Neural progenitor cell (in vitro differentiated cells): ENCODE data around the gene RFX3. TPM values are rescaled to one million over a fixed set of nuclear protein-coding genes. Genes with fewer than 3 reads are reported as not detected.

Experiments used
- DNase-seq: peaks from one replicate; pipeline ENCODE4 v3.0.0-alpha.2; 2016; ENCODE audit warnings: low spot score
- H2AFZ ChIP-seq: fragments of 200-600 bp; sonication (generic); replicated peaks from 2 replicates; pipeline ENCODE4 v1.6.1; 2016; ENCODE audit warnings: antibody characterized with exemption
- H3F3A ChIP-seq: fragments of 200-600 bp; sonication (generic); 2 replicates; pipeline ENCODE4 v1.6.1; 2016; ENCODE audit warnings: antibody characterized with exemption, low read depth
- H3K27ac ChIP-seq: fragments of 200-600 bp; sonication (generic); 2 replicates; pipeline ENCODE4 v1.5.1; 2016; ENCODE audit warnings: mild to moderate bottlenecking
- H3K27me3 ChIP-seq: fragments of 200-600 bp; sonication (generic); 2 replicates; pipeline ENCODE4 v1.6.1; 2016; ENCODE audit warnings: mild to moderate bottlenecking, moderate library complexity
- H3K36me3 ChIP-seq: fragments of 200-600 bp; sonication (generic); 2 replicates; pipeline ENCODE4 v1.5.1; 2016
- H3K4me1 ChIP-seq: fragments of 200-600 bp; sonication (generic); 2 replicates; pipeline ENCODE4 v1.6.1; 2016; ENCODE audit warnings: mixed run types
- H3K4me2 ChIP-seq: fragments of 200-600 bp; sonication (generic); 2 replicates; pipeline ENCODE4 v1.6.1; 2016
- H3K4me3 ChIP-seq: fragments of 200-600 bp; sonication (generic); 2 replicates; pipeline ENCODE4 v1.5.1; 2016
- H3K79me2 ChIP-seq: fragments of 200-600 bp; sonication (generic); 2 replicates; pipeline ENCODE4 v1.6.1; 2016; ENCODE audit warnings: low read depth
- H3K9ac ChIP-seq: fragments of 200-600 bp; sonication (generic); 2 replicates; pipeline ENCODE4 v1.6.1; 2016
- H3K9me3 ChIP-seq: fragments of 200-600 bp; sonication (generic); 2 replicates; pipeline ENCODE4 v1.5.1; 2016; ENCODE audit warnings: low read depth
- H4K20me1 ChIP-seq: fragments of 200-600 bp; sonication (generic); 2 replicates; pipeline ENCODE4 v1.6.1; 2016; ENCODE audit warnings: low read depth
- H3K27ac Mint-ChIP-seq: 3 replicates; pipeline ENCODE4 v1.8.0; 2021; ENCODE audit warnings: mixed read lengths
- H3K27me3 Mint-ChIP-seq: 2 replicates; pipeline ENCODE4 v1.8.0; 2022; ENCODE audit warnings: low read depth, mild to moderate bottlenecking, inconsistent platforms, moderate library complexity, mixed read lengths; ENCODE audit not compliant: insufficient read depth
- H3K36me3 Mint-ChIP-seq: 3 replicates; pipeline ENCODE4 v1.8.0; 2021; ENCODE audit warnings: mixed read lengths
- H3K4me1 Mint-ChIP-seq: 3 replicates; pipeline ENCODE4 v1.8.0; 2021; ENCODE audit warnings: mixed read lengths
- H3K4me3 Mint-ChIP-seq: 3 replicates; pipeline ENCODE4 v1.8.0; 2021; ENCODE audit warnings: mild to moderate bottlenecking, moderate library complexity, mixed read lengths
- H3K9me3 Mint-ChIP-seq: 3 replicates; pipeline ENCODE4 v1.8.0; 2020; ENCODE audit warnings: mixed read lengths
- EZH2 ChIP-seq: fragments of 200-600 bp; sonication (generic); IDR thresholded peaks from 2 replicates; pipeline ENCODE4 v1.6.1; 2017; ENCODE audit warnings: antibody characterized with exemption, mild to moderate bottlenecking, moderate library complexity
- EZH2phosphoT487 ChIP-seq: fragments of 200-600 bp; sonication (generic); IDR thresholded peaks from 2 replicates; pipeline ENCODE4 v1.6.1; 2017; ENCODE audit warnings: antibody characterized with exemption
- total RNA-seq: library from RNA; depleted of rRNA; stranded (reverse); fragments of >200 nt; gene quantifications from 2 replicates; pipeline ENCODE4 v1.2.3, GENCODE V29; 2015; ENCODE audit warnings: low replicate concordance
- TF ChIP-seq, protein P1 (sequence below): fragments of 200-600 bp; sonication (generic); IDR thresholded peaks from 2 replicates; pipeline ENCODE4 v1.5.1; 2017; ENCODE audit warnings: antibody characterized with exemption, mild to moderate bottlenecking

The RFX3 gene
- total RNA-seq, 1 donor from 2014 or later: 39.6 TPM

DNA sequence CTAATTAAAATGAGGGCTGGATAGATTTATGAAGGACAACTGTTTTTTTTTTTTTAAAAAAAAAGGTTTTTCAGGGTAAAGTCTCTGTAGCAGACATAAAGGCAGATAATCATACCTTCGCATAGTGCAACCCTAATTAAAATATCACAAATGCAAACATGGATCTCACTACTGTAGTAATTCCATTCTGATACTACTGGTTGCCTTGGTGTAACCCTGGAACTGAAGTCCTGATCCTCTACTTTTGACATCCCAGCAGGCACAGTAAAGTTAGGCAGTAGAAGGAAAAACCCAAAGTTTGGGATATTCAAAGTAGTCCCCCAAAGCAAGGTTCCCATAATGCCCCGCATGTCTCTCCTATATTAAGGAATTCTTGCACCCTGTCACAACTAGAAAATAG is 19.6 kb downstream of the RFX3 start:
- Mint-ChIP-seq H3K27ac (no peak overlapping the region), H3K9me3 (peaks cover 8% of the 10 kb centered on the region)

GRCh38 chr9:3502560-3503398 is 23.0 kb downstream of the RFX3 start:
- no peak overlapping the region for H3K4me3 ChIP-seq
- Mint-ChIP-seq H3K27me3 (no peaks in the 10 kb centered on the region), H3K9me3 (peaks cover 9% of the 10 kb centered on the region), H3K4me1 (peaks cover 29% of the 10 kb centered on the region), H3K36me3 (peaks cover 31% of the 10 kb centered on the region), H3K27ac (no peak overlapping the region), H3K4me3 (no peak overlapping the region)
- H3K36me3 ChIP-seq: peaks cover 11% of the 10 kb centered on the region
- no peaks in the 10 kb centered on the region for H4K20me1 ChIP-seq
- H3K27ac ChIP-seq: no peak overlapping the region
- peaks cover 71% of the 10 kb centered on the region for H3K79me2 ChIP-seq
- TF ChIP-seq EZH2phosphoT487: no peak
- TF ChIP-seq, protein P1, sequence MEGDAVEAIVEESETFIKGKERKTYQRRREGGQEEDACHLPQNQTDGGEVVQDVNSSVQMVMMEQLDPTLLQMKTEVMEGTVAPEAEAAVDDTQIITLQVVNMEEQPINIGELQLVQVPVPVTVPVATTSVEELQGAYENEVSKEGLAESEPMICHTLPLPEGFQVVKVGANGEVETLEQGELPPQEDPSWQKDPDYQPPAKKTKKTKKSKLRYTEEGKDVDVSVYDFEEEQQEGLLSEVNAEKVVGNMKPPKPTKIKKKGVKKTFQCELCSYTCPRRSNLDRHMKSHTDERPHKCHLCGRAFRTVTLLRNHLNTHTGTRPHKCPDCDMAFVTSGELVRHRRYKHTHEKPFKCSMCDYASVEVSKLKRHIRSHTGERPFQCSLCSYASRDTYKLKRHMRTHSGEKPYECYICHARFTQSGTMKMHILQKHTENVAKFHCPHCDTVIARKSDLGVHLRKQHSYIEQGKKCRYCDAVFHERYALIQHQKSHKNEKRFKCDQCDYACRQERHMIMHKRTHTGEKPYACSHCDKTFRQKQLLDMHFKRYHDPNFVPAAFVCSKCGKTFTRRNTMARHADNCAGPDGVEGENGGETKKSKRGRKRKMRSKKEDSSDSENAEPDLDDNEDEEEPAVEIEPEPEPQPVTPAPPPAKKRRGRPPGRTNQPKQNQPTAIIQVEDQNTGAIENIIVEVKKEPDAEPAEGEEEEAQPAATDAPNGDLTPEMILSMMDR: no peak
- TF ChIP-seq EZH2: no peak
- no peak overlapping the region for H2AFZ ChIP-seq
- peaks cover 31% of the 10 kb centered on the region for H3K4me1 ChIP-seq
- H3K9me3 ChIP-seq: no peaks in the 10 kb centered on the region
- no peak overlapping the region for H3K9ac ChIP-seq
- no peak for DNase-seq
- no peaks in the 10 kb centered on the region for H3K27me3 ChIP-seq
- H3F3A ChIP-seq: peaks cover 55% of the 10 kb centered on the region
- no peak overlapping the region for H3K4me2 ChIP-seq

More for the DNA sequence above, 19.6 kb downstream of the RFX3 start:
- no peak overlapping the region for H3K9ac ChIP-seq
- H3K27ac ChIP-seq: peak overlapping the region; percentile 0
- H3K4me3 ChIP-seq: no peak overlapping the region
- H3K36me3 ChIP-seq: peaks cover 11% of the 10 kb centered on the region
- Mint-ChIP-seq H3K4me1 (peaks cover 30% of the 10 kb centered on the region), H3K4me3 (no peak overlapping the region), H3K36me3 (peaks cover 34% of the 10 kb centered on the region), H3K27me3 (no peaks in the 10 kb centered on the region)
- H3K27me3 ChIP-seq: no peaks in the 10 kb centered on the region
- no peak overlapping the region for H2AFZ ChIP-seq
- H3K9me3 ChIP-seq: no peaks in the 10 kb centered on the region
- peaks cover 72% of the 10 kb centered on the region for H3K79me2 ChIP-seq
- TF ChIP-seq EZH2phosphoT487 (no peak), EZH2 (no peak)
- TF ChIP-seq, protein P1: no peak
- peaks cover 30% of the 10 kb centered on the region for H3K4me1 ChIP-seq
- H3F3A ChIP-seq: peaks cover 54% of the 10 kb centered on the region
- H4K20me1 ChIP-seq: peaks cover 3% of the 10 kb centered on the region
- no peak overlapping the region for H3K4me2 ChIP-seq
- no peak for DNase-seq

GRCh38 chr9:3500044-3500443 is 25.8 kb downstream of the RFX3 start:
- peak; percentile 26 for DNase-seq
- H3K9ac ChIP-seq: no peak overlapping the region
- H3K27ac Mint-ChIP-seq: peak overlapping the region; percentile 82

More at GRCh38 chr9:3500044-3500443, 25.8 kb downstream of the RFX3 start:
- Mint-ChIP-seq H3K9me3 (peaks cover 9% of the 10 kb centered on the region), H3K4me3 (peak overlapping the region; percentile 1), H3K4me1 (peaks cover 53% of the 10 kb centered on the region), H3K27me3 (no peaks in the 10 kb centered on the region), H3K36me3 (peaks cover 15% of the 10 kb centered on the region)
- Histone ChIP-seq H3K9me3 (no peaks in the 10 kb centered on the region), H3K27ac (peak overlapping the region; percentile 87), H3K4me2 (peak overlapping the region; percentile 4), H3K36me3 (peaks cover 11% of the 10 kb centered on the region), H3K27me3 (no peaks in the 10 kb centered on the region), H4K20me1 (no peaks in the 10 kb centered on the region), H3F3A (peaks cover 31% of the 10 kb centered on the region), H2AFZ (no peak overlapping the region), H3K4me3 (no peak overlapping the region), H3K79me2 (peaks cover 83% of the 10 kb centered on the region), H3K4me1 (peaks cover 51% of the 10 kb centered on the region)
- TF ChIP-seq EZH2: no peak
- TF ChIP-seq, protein P1: no peak
